Nephron progenitor cell (in vitro differentiated cells): Measurements from ENCODE around the gene TRAM2.
"Not testable (repeated sequence)": the region's sequence is repeated elsewhere in the genome, so short reads cannot be mapped to it uniquely, and the experiment has no call there.

ENCODE experiments used
- DNase-seq: peaks from one replicate; pipeline ENCODE4 v3.0.0; 2021
- H3K27ac Mint-ChIP-seq: 2 replicates; pipeline ENCODE4 v1.8.0; 2021; ENCODE audit warnings: mild to moderate bottlenecking, moderate library complexity, mixed read lengths
- H3K27me3 Mint-ChIP-seq: 2 replicates; pipeline ENCODE4 v1.8.0; 2021; ENCODE audit warnings: mild to moderate bottlenecking, low read depth, mixed read lengths; ENCODE audit not compliant: poor library complexity
- H3K36me3 Mint-ChIP-seq: 2 replicates; pipeline ENCODE4 v1.8.0; 2021; ENCODE audit warnings: low read depth, mixed read lengths
- H3K4me1 Mint-ChIP-seq: 2 replicates; pipeline ENCODE4 v1.8.0; 2021; ENCODE audit warnings: mixed read lengths
- H3K4me3 Mint-ChIP-seq: 2 replicates; pipeline ENCODE4 v1.8.0; 2021; ENCODE audit warnings: mild to moderate bottlenecking, moderate library complexity, mixed read lengths
- H3K9me3 Mint-ChIP-seq: 2 replicates; pipeline ENCODE4 v1.8.0; 2021; ENCODE audit warnings: mild to moderate bottlenecking, moderate library complexity, mixed read lengths
- TF ChIP-seq, protein P1 (sequence below): fragments of 200-600 bp; sonication (generic); IDR thresholded peaks from 2 replicates; pipeline ENCODE4 v1.5.0; 2021; ENCODE audit warnings: antibody characterized with exemption

The TRAM2 gene

DNA sequence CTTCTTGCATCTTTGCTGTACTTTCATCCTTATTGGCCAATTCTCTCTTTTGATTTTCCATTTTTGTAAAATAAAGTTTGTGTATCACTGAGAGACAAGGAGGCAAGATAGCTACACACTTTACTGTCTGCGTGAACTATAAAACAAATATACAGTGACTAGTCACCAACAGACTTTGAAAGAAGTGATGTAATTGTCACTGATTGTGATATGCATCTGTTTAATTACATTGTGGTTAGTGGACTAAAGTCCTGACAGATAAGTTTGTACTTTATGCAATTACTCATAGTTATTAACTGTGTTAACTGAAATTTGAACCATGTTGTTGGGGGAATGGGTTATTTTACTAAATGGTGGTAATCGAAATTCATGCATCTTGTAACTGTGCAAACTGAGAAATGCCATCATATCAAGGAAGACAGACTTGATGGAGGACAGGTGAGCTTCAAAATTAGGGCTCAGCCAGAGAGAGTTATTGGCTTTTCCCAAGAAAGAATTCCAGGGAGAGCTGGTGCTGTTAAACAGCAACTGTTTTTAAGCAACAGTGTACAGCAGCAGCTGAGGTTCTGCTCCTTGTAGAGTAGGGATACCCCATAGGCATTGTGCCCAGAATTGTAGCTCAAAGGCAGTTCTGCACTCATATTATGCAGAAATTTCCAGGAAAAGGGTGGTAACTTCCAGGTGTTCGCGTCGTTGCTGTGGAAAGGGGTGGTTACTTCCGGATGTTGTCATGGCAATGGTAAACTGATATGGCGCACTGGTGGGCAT is 93.8 kb downstream of the TRAM2 start:
- Mint-ChIP-seq H3K27ac (no peak overlapping the region), H3K27me3 (no peaks in the 10 kb centered on the region), H3K9me3 (no peaks in the 10 kb centered on the region), H3K4me1 (peaks cover 15% of the 10 kb centered on the region), H3K36me3 (peaks cover 48% of the 10 kb centered on the region), H3K4me3 (no peak overlapping the region)
- no peak for DNase-seq
- TF ChIP-seq, protein P1, sequence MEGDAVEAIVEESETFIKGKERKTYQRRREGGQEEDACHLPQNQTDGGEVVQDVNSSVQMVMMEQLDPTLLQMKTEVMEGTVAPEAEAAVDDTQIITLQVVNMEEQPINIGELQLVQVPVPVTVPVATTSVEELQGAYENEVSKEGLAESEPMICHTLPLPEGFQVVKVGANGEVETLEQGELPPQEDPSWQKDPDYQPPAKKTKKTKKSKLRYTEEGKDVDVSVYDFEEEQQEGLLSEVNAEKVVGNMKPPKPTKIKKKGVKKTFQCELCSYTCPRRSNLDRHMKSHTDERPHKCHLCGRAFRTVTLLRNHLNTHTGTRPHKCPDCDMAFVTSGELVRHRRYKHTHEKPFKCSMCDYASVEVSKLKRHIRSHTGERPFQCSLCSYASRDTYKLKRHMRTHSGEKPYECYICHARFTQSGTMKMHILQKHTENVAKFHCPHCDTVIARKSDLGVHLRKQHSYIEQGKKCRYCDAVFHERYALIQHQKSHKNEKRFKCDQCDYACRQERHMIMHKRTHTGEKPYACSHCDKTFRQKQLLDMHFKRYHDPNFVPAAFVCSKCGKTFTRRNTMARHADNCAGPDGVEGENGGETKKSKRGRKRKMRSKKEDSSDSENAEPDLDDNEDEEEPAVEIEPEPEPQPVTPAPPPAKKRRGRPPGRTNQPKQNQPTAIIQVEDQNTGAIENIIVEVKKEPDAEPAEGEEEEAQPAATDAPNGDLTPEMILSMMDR, result no peak

- no peaks in the 10 kb centered on the region for H3K9me3 Mint-ChIP-seq
- TF ChIP-seq, protein P1, result no peak
- no peaks in the 10 kb centered on the region for H3K4me1 Mint-ChIP-seq
- H3K27me3 Mint-ChIP-seq, result no peaks in the 10 kb centered on the region
- no peak for DNase-seq
- no peak overlapping the region for H3K27ac Mint-ChIP-seq
- peaks cover 11% of the 10 kb centered on the region for H3K36me3 Mint-ChIP-seq
- H3K4me3 Mint-ChIP-seq, result no peak overlapping the region
These were observed 101.6 kb downstream of the TRAM2 start for GRCh38 chr6:52475307-52475706.

GRCh38 chr6:52474173-52474572 is 102.7 kb downstream of the TRAM2 start:
- Mint-ChIP-seq H3K9me3 (no peaks in the 10 kb centered on the region), H3K36me3 (peaks cover 11% of the 10 kb centered on the region), H3K27ac (no peak overlapping the region), H3K4me3 (no peak overlapping the region), H3K4me1 (no peaks in the 10 kb centered on the region), H3K27me3 (no peaks in the 10 kb centered on the region)
- no peak for DNase-seq
- TF ChIP-seq, protein P1, result no peak

DNA sequence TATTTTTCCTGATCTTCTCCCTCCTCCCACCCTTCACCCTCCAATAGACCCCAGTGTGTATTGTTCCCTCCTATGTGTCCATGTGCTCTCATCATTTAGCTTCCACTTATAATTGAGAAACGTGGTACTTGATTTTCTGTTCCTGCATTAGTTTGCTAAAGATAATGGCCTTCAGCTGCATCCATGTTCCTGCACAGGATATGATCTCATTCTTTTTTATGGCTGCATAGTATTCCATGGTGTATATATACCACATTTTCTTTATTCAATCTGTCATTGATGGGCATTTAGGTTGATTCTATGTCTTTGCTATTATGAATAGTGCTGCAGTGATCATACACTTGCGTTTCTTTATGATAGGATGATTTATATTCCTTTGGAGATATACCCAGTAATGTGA is 115.7 kb downstream of the TRAM2 start:
- peaks cover 29% of the 10 kb centered on the region for H3K36me3 Mint-ChIP-seq
- not testable (repeated sequence) for H3K4me3 Mint-ChIP-seq, DNase-seq, H3K27ac Mint-ChIP-seq, H3K4me1 Mint-ChIP-seq, H3K27me3 Mint-ChIP-seq, H3K9me3 Mint-ChIP-seq

DNA sequence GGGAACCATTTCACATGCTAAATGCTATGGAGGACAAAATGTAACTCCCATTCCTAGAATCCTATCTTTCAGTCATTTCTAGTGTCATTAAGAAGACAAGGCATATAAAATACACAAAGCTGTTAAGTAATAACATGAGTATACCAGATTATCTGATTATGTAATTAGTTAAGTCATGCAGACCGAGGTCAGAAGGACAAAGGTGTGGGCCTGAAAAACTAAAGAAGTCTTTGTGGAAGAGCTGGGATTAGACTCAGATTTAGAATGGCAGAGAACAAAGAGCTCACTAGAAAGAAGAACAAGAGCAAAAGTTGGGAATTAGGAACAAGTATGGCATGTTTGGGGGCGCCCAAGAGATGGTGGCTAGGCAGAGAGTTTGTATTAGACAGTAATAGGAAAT is 119.8 kb downstream of the TRAM2 start:
- no peak for DNase-seq
- H3K27ac Mint-ChIP-seq, result no peak overlapping the region
- TF ChIP-seq, protein P1, result no peak
- peaks cover 3% of the 10 kb centered on the region for H3K27me3 Mint-ChIP-seq
- no peaks in the 10 kb centered on the region for H3K4me1 Mint-ChIP-seq
- H3K9me3 Mint-ChIP-seq, result peaks cover 6% of the 10 kb centered on the region
- H3K4me3 Mint-ChIP-seq, result no peak overlapping the region
- peaks cover 48% of the 10 kb centered on the region for H3K36me3 Mint-ChIP-seq

DNA sequence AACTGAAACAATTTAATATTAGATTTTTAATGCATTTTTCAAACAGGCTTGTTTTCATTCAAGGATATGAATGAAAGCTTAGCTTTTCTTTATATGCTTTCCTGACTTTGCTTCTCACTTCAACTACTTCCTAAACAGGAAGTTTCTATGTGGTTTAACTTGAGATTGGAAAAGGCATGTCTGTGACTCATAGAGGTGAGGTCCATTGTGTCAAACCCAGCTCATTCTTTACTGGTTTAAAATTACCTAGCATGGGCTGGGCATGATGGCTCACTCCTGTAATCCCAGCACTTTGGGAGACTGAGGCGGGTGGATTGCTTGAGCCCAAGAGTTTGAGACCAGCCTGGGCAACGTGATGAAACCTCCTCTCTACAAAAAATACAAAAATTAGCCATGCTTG is 122.3 kb downstream of the TRAM2 start:
- Mint-ChIP-seq H3K27ac (no peak overlapping the region), H3K9me3 (peaks cover 20% of the 10 kb centered on the region), H3K36me3 (peaks cover 58% of the 10 kb centered on the region), H3K4me1 (no peaks in the 10 kb centered on the region), H3K4me3 (no peak overlapping the region), H3K27me3 (no peaks in the 10 kb centered on the region)
- TF ChIP-seq, protein P1, result no peak
- DNase-seq, result no peak
